H1 (cell line): ENCODE results near the gene MIPOL1. TPM values are rescaled to one million over a fixed set of nuclear protein-coding genes. Genes with fewer than 3 reads are reported as not detected.
"Not testable (repeated sequence)": the region's sequence is repeated elsewhere in the genome, so short reads cannot be mapped to it uniquely, and the experiment has no call there.

ENCODE experiments used
- CTCF ChIA-PET: fragments of 300-600 bp; sonication (Branson Sonifier 250); formaldehyde crosslinking; loops from one replicate; lab custom pipeline; 2021; ENCODE audit not compliant: partially characterized antibody; lab: Charles Lee
- POLR2A ChIA-PET: fragments of 300-600 bp; sonication (Branson Sonifier 250); formaldehyde crosslinking; loops from one replicate; lab custom pipeline; 2021; ENCODE audit warnings: inconsistent platforms; ENCODE audit not compliant: partially characterized antibody; lab: Charles Lee
- DNase-seq, 2 experiments: peaks; one replicate each; pipeline versions ENCODE4 v3.0.0 to v3.0.0-alpha.2; 2010 to 2022; ENCODE audit warnings: low spot score in 2 of 2, low read depth in 1 of 2, mixed read lengths in 1 of 2
- FAIRE-seq: peaks from 2 replicates; lab custom pipeline; 2011; peaks lifted over from hg19 to GRCh38; lab: Jason Lieb, UNC
- H2AFZ ChIP-seq: 2 replicates; pipeline ENCODE4 v1.8.1; 2012; ENCODE audit warnings: low read length, inconsistent platforms
- H2AK5ac ChIP-seq: 2 replicates; pipeline ENCODE4 v1.6.1; 2013; ENCODE audit warnings: low read depth, low read length
- H2BK120ac ChIP-seq: replicated peaks from 2 replicates; pipeline ENCODE3; 2013; ENCODE audit warnings: low read depth, low read length, inconsistent platforms
- H2BK12ac ChIP-seq: 2 replicates; pipeline ENCODE4 v1.6.1; 2013; ENCODE audit warnings: low read depth, low read length
- H2BK15ac ChIP-seq: 2 replicates; pipeline ENCODE4 v1.6.1; 2013; ENCODE audit warnings: low read length
- H2BK20ac ChIP-seq: 2 replicates; pipeline ENCODE4 v1.6.1; 2013; ENCODE audit warnings: low read length
- H2BK5ac ChIP-seq: 2 replicates; pipeline ENCODE4 v1.6.1; 2013; ENCODE audit warnings: low read depth, low read length
- H3K14ac ChIP-seq: 2 replicates; pipeline ENCODE4 v1.6.1; 2013; ENCODE audit warnings: inconsistent platforms; ENCODE audit not compliant: insufficient read length
- H3K18ac ChIP-seq: 2 replicates; pipeline ENCODE4 v1.6.1; 2013; ENCODE audit warnings: low read length; ENCODE audit errors: extremely low read depth
- H3K23ac ChIP-seq: 2 replicates; pipeline ENCODE4 v1.6.1; 2013; ENCODE audit warnings: inconsistent platforms; ENCODE audit not compliant: insufficient read length
- H3K23me2 ChIP-seq: 2 replicates; pipeline ENCODE4 v1.6.1; 2013; ENCODE audit warnings: low read depth, low read length
- H3K27ac ChIP-seq: 2 replicates; pipeline ENCODE4 v1.6.1; 2011; ENCODE audit warnings: low read depth, low read length, inconsistent platforms
- H3K27me3 ChIP-seq, 4 experiments: replicated peaks in 1 of 4; 1 replicate in 1 of 4; 2 replicates in 3 of 4; pipeline versions ENCODE4 v1.6.1 to v1.8.1; 2011 to 2013; ENCODE audit warnings: low read length in 3 of 4, mild to moderate bottlenecking in 3 of 4, inconsistent platforms in 2 of 4, mixed read lengths in 2 of 4, moderate library complexity in 1 of 4; ENCODE audit not compliant: control insufficient read depth in 3 of 4, insufficient read depth in 3 of 4; ENCODE audit errors: extremely low read depth in 1 of 4
- H3K36me3 ChIP-seq, 4 experiments: 2 replicates each; pipeline versions ENCODE4 v1.6.1 to v1.8.1; 2011 to 2013; ENCODE audit warnings: mild to moderate bottlenecking in 4 of 4, low read length in 3 of 4, moderate library complexity in 2 of 4, control low read depth in 1 of 4, inconsistent platforms in 1 of 4; ENCODE audit not compliant: insufficient read depth in 4 of 4, control insufficient read depth in 2 of 4
- H3K4ac ChIP-seq: replicated peaks from 2 replicates; pipeline ENCODE3; 2013; ENCODE audit warnings: low read length, low read depth, mixed read lengths, inconsistent platforms; ENCODE audit not compliant: insufficient read length
- H3K4me1 ChIP-seq, 4 experiments: replicated peaks in 1 of 4; 1 replicate in 1 of 4; 2 replicates in 3 of 4; pipeline versions ENCODE4 v1.6.1 to v1.8.1; 2011 to 2013; ENCODE audit warnings: low read length in 3 of 4, inconsistent platforms in 2 of 4, mixed read lengths in 1 of 4; ENCODE audit not compliant: insufficient read depth in 4 of 4, control insufficient read depth in 3 of 4
- H3K4me2 ChIP-seq, 2 experiments: 2 replicates each; pipeline versions ENCODE4 v1.6.1 to v1.8.1; 2011 to 2013; ENCODE audit warnings: low read depth in 2 of 2, low read length in 2 of 2, control low read depth in 1 of 2, inconsistent platforms in 1 of 2, mild to moderate bottlenecking in 1 of 2; ENCODE audit not compliant: insufficient read depth in 1 of 2
- H3K4me3 ChIP-seq, 4 experiments: fragments of 200-600, 300-600 bp in 1 of 4; sonication (generic), shearing (Covaris generic), sonication (Bioruptor Twin) in 1 of 4; 2 replicates each; pipeline versions ENCODE4 v1.5.1 to v1.8.1; 2011 to 2016; ENCODE audit warnings: low read length in 4 of 4, low read depth in 3 of 4, control low read depth in 2 of 4, inconsistent platforms in 2 of 4, mild to moderate bottlenecking in 2 of 4, mixed read lengths in 1 of 4, moderate library complexity in 1 of 4; ENCODE audit not compliant: insufficient read depth in 2 of 4; ENCODE audit errors: extremely low read depth in 1 of 4
- H3K56ac ChIP-seq: replicated peaks from 2 replicates; pipeline ENCODE3; 2013; ENCODE audit warnings: low read depth, mild to moderate bottlenecking, mixed read lengths, low read length, inconsistent platforms; ENCODE audit not compliant: insufficient read length
- H3K79me1 ChIP-seq: 2 replicates; pipeline ENCODE4 v1.6.1; 2013; ENCODE audit warnings: low read depth, low read length, control low read depth
- H3K79me2 ChIP-seq, 2 experiments: 2 replicates each; pipeline versions ENCODE4 v1.6.1 to v1.8.1; 2012 to 2013; ENCODE audit warnings: low read length in 2 of 2, mild to moderate bottlenecking in 2 of 2, inconsistent platforms in 1 of 2; ENCODE audit not compliant: insufficient read depth in 2 of 2, control insufficient read depth in 1 of 2
- H3K9ac ChIP-seq, 4 experiments: replicated peaks in 1 of 4; 1 replicate in 1 of 4; 2 replicates in 3 of 4; pipeline versions ENCODE4 v1.6.1 to v1.8.1; 2011 to 2013; ENCODE audit warnings: low read depth in 3 of 4, low read length in 3 of 4, control low read depth in 2 of 4, mild to moderate bottlenecking in 2 of 4, moderate library complexity in 2 of 4, inconsistent platforms in 1 of 4; ENCODE audit errors: extremely low read depth in 1 of 4
- H3K9me3 ChIP-seq, 2 experiments: 2 replicates each; pipeline versions ENCODE4 v1.6.1 to v1.8.1; 2012 to 2013; ENCODE audit warnings: mild to moderate bottlenecking in 2 of 2, moderate library complexity in 2 of 2, control low read depth in 1 of 2, inconsistent platforms in 1 of 2, low read depth in 1 of 2, low read length in 1 of 2, mixed read lengths in 1 of 2; ENCODE audit not compliant: insufficient read depth in 2 of 2
- H4K20me1 ChIP-seq, 2 experiments: replicated peaks in 1 of 2; 2 replicates each; pipeline versions ENCODE3 to v1.8.1; 2011 to 2013; ENCODE audit warnings: inconsistent platforms in 2 of 2, low read length in 2 of 2, mild to moderate bottlenecking in 1 of 2; ENCODE audit not compliant: insufficient read depth in 2 of 2, control insufficient read depth in 1 of 2
- H4K5ac ChIP-seq: 2 replicates; pipeline ENCODE4 v1.6.1; 2013; ENCODE audit warnings: low read length, low read depth, mixed read lengths, inconsistent platforms; ENCODE audit not compliant: insufficient read length
- H4K8ac ChIP-seq: 2 replicates; pipeline ENCODE4 v1.8.0; 2013; ENCODE audit warnings: mild to moderate bottlenecking, moderate library complexity, low read length, inconsistent platforms; ENCODE audit not compliant: insufficient read depth; ENCODE audit errors: extremely low read depth
- H4K91ac ChIP-seq: replicated peaks from 2 replicates; pipeline ENCODE3; 2013; ENCODE audit warnings: low read length, mixed read lengths, inconsistent platforms; ENCODE audit not compliant: insufficient read length
- WGBS, 2 experiments: shearing (Covaris generic) in 1 of 2; methylation state at CpG; one replicate each; pipeline versions ENCODE4 v1.1.6 to v1.1.7; 2013 to 2015; ENCODE audit warnings: low lambda C conversion rate in 2 of 2, mixed read lengths in 2 of 2, inconsistent platforms in 1 of 2, low coverage in 1 of 2, missing lambda C conversion rate in 1 of 2; ENCODE audit not compliant: insufficient replicate concordance in 2 of 2, insufficient coverage in 1 of 2, insufficient read length in 1 of 2; ENCODE audit errors: extremely low coverage in 1 of 2, missing lambda C conversion rate in 1 of 2; 5-methylcytosine and 5-hydroxymethylcytosine counted together
- polyA plus RNA-seq, 7 experiments: library from polyadenylated mRNA; depleted of rRNA in 3 of 7; stranded (reverse) in 5 of 7; unstranded in 2 of 7; fragments of >200 nt in 5 of 7; fragments of 200-250 nt in 2 of 7; gene quantifications; 1 replicate in 5 of 7; 2 replicates in 1 of 7; 4 replicates in 1 of 7; pipeline versions ENCODE4 v1.2.1 to v1.2.3, GENCODE V29; 2011 to 2013; ENCODE audit warnings: missing spikeins in 2 of 7, mixed read lengths in 2 of 7
- total RNA-seq: library from RNA; stranded (reverse); fragmentation: NEBNext Ultra II Directional; extraction: Animal tissue kit (Norgen Biotek cat#: 25700); gene quantifications from 2 replicates; pipeline ENCODE4 v1.2.1, GENCODE V29; 2021

MIPOL1 gene
- total and polyA plus RNA-seq, 2 of the 8 experiments (the other 6 are each of a cell fraction or from before 2014, with no cell fraction given) = 2.8 to 23.9 TPM

DNA sequence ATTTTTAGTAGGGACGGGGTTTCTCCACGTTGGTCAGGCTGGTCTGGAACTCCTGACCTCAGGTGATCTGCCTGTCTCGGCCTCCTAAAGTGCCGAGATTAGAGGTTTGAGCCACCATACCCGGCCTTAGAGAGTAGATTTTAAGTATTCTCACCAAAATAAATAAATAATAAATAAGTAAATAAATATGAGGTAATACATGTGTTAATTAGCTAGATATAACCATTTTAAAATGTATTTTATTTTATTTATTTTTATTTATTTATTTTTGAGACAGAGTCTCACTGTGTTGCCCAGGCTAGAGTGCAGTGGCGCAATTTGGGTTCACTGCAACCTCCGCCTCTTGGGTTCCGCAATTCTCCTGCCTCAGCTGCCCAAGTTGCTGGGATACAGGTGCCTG lies 13.2 kb upstream of the MIPOL1 start:
- H4K20me1 ChIP-seq, H2AK5ac ChIP-seq, H3K4me3 ChIP-seq, DNase-seq, H2AFZ ChIP-seq, H3K56ac ChIP-seq, H3K4me1 ChIP-seq, H2BK20ac ChIP-seq, H4K5ac ChIP-seq, H4K8ac ChIP-seq, H3K79me1 ChIP-seq, H3K4me2 ChIP-seq, H2BK12ac ChIP-seq, H3K23ac ChIP-seq, H3K9me3 ChIP-seq, H3K27ac ChIP-seq, FAIRE-seq, H3K27me3 ChIP-seq, H3K18ac ChIP-seq, H2BK120ac ChIP-seq, H4K91ac ChIP-seq, H3K36me3 ChIP-seq, H3K14ac ChIP-seq, H2BK15ac ChIP-seq, H2BK5ac ChIP-seq, H3K9ac ChIP-seq, H3K23me2 ChIP-seq, H3K79me2 ChIP-seq, H3K4ac ChIP-seq: not testable (repeated sequence)
- 85% methylated on average over 8 of the region's 8 CpGs; no CpG with 5 or more reads in 1 of the 2 experiments for WGBS, 2 experiments
- CTCF ChIA-PET = interaction anchor here (1.3 kb wide), 1 partner anchor 34 kb away, joined by 4 read pairs; no protein-coding TSS in a partner anchor
- POLR2A ChIA-PET = interaction anchor here (1.1 to 1.4 kb wide), 2 partner anchors 12 to 16 kb away, joined by 3 to 6 read pairs; partner anchors contain the start of gene SLC25A21
